T-helper 9 cell (primary cell): ENCODE data around the gene FOXC2.

Experiments used
- DNase-seq: peaks from one replicate; pipeline ENCODE4 v3.0.0-alpha.2; 2020

The FOXC2 gene

DNA sequence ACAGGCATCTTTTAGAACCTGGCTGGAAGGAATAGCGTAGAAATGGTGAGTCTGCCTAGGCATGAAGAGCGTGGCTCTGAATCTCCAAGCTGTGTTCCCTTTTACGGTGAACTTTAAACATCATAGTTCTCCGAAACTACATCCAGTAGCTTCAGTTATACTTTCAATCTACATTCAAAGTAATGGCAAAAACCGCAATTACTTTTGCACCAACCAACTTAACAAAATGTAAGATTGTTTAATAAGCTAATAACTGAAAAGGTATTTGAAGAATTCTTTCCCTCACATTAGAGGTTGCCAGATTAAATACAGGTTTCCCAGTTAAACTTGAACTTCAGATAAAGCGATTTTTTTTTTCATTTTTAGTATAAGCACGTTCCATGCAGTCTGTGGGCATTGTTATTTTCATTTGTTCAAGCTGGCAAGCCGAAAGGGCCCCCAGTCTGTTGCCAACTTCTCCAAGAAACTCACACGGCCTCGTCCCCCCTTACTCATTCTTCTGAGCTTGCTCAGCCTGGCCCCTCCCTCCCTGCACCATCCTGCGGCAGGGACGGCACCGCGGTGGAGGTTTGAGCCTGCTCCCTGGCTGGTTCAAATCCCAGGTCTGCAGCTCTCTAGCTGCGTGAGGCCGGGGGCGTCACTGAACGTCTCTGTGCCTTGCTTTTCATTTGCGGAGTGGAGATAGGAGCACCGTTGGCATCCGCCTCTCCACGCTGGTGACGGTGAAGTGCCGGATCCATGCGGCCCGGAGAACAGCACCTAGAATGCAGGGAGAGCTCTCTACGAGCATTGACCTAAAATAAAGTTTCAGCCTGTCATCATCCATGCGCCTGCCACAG, 8.1 kb upstream of the FOXC2 start:
- no peak for DNase-seq

DNA sequence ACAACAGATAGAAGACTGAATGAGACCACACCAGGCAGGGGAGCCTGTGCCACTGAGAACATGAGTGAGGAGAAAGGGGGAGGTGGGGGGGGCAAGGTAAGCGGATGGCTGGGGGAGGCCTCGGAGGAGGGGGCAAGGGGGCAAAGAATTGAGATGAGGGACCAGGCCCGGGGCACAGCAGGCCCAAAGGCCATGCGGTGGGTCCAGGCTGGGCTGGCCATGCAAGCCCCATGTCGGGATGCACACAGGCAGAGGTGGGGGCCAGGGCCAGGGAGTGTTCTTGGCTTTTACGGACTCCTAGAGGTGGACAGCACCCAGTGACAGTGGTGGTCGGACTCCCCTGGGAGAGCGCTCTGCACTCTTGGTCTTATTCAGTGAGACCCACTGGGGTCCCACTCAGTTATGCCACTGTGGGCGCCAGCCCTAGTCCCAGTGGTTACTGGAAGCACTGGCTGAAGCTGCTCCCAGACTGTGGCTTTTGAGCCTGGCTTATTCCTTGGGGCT, 6.8 kb upstream of the FOXC2 start:
- no peak for DNase-seq

DNA sequence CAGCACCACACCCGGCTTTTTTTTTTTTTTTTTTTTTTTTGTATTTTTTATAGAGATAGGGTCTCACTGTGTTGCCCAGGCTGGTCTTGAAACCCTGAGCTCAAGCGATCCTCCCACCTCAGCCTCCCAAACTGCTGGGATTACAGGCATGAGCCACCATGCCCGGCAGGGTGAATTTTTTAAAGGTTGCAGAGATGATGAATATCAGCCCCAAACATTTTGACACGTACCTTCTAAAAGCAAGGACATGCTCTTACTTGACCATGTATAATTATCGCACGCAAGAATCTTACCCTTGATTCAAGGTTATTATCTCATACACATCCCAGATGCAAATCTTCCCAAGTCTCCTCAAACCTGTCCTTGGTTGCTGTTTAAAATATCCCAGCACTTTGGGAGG, 4.3 kb upstream of the FOXC2 start:
- DNase-seq, result no peak

DNA sequence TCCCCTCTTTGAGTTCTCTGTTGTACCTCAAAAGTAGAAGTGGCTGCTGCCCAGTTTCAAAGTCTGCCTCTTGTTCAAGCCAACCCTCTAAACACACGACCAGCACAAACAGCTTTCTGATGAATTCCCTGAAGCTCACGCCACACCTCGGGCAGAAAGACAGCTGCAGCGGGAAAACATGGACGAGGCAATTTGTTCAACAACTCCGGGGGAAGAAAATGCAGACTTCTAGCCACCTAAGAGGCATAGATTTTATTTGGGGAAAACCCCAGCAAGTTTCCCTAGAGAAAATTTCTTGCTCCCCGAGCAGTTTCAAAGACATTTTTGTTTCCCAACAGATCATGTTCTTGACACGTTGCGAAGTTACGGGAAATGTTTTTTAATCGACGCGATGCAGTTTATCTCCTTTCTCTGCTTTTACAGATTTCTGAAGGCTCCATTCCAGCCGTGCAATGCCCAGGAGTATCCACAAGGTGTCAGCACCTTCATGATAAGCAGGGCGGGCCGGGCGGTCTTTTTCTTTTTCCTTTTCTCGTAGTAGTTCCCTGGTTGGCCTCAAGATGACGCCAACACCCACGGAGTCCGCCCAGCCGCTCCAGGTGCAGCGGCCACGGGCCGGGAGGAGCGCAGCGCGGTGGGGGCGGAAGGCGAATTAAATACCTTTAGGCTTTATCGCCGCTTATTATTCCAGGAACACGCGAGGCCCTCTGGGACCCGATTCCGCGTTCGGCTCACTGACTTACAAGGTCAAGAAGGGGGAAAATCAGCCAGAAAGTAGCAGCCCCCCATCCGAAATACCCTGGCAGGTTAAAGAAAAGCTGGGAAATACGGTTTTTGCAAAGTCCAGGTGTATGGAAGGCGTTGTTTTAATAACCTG, 2.9 kb upstream of the FOXC2 start:
- DNase-seq, result peak; percentile 78

DNA sequence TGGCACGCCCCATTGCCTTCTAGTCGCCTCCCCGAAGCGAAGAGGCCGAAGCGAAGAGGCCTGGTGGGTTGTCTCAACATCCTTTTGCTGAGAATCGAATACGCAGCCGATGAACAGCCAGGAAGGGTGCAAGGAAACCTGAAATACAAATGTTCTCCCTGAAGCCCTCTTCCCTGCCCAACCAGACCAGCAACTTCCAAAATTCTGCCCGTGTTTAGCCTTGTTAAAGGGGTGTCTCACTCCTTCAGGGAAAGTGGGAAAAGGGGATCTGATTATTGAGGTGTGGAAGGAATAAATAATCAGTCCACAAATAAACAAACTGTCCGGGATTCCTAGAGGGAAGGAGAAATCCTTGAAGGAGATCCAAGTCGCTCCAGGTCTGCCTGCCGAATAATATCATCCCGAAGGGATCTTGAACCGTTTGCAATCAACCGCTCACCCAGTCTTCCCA, 1.4 kb upstream of the FOXC2 start:
- no peak for DNase-seq

DNA sequence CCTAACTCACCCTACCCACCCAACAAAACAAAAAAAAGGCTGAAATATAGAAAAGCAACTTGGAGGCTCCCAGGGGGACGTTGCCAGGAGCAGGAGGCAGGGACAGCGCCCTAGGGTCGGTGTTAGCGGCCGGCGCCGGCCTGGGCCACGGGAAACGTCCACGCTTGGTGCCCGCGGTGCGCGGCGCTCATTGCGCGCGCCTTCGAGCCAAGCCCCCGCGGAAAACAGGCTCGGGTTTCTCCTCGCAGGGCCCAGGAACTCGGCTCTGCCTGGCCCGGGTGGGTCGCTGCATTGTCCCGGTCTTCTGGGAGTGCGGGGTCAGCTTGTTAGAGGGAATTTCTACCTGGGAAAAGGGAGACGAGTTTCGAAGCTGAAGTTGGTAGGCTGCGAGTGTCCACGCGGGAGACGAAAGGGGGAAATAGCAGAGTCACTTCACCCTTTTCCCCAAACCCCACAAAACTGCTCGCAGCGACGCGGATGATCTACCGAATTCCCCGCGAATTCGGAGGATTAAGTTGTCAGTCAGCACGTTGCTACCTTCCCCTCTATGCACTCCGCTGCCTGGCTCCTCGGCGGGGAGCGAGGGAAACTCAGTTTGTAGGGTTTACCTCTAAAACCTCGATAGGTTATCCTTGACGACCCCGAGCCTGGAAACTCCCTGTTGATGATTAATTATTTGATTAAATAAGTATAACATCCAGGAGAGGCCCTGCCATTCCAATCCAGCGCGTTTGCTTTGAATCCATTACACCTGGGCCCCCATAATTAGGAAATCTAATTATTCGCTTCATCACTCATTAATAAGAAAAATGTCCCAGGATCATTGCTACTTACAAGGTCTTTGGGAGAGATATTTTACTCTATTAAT, 751 bp upstream of the FOXC2 start:
- no peak for DNase-seq

DNA sequence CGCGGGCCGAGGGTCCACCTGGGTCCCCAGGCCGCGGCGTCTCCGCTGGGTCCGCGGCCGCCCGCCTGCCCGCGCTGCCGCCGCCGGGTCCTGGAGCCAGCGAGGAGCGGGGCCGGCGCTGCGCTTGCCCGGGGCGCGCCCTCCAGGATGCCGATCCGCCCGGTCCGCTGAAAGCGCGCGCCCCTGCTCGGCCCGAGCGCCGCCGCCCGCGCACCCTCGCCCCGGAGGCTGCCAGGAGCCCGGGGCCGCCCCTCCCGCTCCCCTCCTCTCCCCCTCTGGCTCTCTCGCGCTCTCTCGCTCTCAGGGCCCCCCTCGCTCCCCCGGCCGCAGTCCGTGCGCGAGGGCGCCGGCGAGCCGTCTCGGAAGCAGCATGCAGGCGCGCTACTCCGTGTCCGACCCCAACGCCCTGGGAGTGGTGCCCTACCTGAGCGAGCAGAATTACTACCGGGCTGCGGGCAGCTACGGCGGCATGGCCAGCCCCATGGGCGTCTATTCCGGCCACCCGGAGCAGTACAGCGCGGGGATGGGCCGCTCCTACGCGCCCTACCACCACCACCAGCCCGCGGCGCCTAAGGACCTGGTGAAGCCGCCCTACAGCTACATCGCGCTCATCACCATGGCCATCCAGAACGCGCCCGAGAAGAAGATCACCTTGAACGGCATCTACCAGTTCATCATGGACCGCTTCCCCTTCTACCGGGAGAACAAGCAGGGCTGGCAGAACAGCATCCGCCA, 504 bp downstream of the FOXC2 start:
- no peak for DNase-seq

DNA sequence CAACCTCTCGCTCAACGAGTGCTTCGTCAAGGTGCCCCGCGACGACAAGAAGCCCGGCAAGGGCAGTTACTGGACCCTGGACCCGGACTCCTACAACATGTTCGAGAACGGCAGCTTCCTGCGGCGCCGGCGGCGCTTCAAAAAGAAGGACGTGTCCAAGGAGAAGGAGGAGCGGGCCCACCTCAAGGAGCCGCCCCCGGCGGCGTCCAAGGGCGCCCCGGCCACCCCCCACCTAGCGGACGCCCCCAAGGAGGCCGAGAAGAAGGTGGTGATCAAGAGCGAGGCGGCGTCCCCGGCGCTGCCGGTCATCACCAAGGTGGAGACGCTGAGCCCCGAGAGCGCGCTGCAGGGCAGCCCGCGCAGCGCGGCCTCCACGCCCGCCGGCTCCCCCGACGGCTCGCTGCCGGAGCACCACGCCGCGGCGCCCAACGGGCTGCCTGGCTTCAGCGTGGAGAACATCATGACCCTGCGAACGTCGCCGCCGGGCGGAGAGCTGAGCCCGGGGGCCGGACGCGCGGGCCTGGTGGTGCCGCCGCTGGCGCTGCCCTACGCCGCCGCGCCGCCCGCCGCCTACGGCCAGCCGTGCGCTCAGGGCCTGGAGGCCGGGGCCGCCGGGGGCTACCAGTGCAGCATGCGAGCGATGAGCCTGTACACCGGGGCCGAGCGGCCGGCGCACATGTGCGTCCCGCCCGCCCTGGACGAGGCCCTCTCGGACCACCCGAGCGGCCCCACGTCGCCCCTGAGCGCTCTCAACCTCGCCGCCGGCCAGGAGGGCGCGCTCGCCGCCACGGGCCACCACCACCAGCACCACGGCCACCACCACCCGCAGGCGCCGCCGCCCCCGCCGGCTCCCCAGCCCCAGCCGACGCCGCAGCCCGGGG, 1.3 kb downstream of the FOXC2 start:
- DNase-seq, result no peak

DNA sequence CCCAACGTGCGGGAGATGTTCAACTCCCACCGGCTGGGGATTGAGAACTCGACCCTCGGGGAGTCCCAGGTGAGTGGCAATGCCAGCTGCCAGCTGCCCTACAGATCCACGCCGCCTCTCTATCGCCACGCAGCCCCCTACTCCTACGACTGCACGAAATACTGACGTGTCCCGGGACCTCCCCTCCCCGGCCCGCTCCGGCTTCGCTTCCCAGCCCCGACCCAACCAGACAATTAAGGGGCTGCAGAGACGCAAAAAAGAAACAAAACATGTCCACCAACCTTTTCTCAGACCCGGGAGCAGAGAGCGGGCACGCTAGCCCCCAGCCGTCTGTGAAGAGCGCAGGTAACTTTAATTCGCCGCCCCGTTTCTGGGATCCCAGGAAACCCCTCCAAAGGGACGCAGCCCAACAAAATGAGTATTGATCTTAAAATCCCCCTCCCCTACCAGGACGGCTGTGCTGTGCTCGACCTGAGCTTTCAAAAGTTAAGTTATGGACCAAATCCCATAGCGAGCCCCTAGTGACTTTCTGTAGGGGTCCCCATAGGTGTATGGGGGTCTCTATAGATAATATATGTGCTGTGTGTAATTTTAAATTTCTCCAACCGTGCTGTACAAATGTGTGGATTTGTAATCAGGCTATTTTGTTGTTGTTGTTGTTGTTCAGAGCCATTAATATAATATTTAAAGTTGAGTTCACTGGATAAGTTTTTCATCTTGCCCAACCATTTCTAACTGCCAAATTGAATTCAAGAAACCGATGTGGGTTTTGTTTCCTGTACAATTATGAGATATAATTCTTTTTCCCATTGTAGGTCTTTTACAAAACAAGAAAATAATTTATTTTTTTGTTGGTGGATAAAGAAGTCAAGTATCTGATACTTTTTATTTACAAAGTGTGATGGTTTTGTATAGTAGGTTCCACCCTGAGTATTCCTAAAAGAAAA, 2.3 kb downstream of the FOXC2 start:
- no peak for DNase-seq

DNA sequence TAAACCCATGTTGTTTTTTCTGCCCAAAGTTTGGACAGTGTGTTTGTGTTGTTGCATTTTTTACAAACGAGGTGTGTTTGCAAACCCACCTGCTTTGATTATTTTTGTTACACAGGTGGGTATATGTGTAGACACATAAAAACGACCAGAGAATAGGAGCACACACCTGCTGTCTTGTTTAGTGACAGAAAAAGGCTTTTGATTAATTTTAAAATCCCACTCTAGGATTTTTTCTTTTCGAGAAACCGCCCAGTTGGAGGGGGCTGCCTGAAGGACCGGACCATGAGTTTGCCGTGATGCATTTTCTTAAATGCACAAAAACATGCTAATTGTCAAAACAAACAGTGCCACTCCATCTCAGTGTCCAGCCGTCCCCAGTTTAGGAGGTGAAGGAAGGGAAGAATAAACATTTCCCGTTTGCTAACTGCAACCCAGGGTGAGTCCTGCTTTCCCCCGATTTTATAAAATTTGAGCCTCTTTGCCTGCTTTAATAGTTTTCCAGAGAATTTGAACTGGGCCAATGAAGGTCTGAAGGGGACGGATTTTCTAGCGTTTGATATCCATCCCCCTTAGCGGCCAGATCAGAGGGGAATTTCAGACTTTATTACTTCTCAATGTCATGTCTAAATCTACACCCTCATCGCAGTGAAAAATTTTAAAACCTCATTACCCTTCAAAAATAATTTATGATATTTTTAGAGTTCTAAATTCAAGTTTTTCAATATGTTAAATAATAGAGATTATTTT, 3.2 kb downstream of the FOXC2 start:
- DNase-seq, result no peak

DNA sequence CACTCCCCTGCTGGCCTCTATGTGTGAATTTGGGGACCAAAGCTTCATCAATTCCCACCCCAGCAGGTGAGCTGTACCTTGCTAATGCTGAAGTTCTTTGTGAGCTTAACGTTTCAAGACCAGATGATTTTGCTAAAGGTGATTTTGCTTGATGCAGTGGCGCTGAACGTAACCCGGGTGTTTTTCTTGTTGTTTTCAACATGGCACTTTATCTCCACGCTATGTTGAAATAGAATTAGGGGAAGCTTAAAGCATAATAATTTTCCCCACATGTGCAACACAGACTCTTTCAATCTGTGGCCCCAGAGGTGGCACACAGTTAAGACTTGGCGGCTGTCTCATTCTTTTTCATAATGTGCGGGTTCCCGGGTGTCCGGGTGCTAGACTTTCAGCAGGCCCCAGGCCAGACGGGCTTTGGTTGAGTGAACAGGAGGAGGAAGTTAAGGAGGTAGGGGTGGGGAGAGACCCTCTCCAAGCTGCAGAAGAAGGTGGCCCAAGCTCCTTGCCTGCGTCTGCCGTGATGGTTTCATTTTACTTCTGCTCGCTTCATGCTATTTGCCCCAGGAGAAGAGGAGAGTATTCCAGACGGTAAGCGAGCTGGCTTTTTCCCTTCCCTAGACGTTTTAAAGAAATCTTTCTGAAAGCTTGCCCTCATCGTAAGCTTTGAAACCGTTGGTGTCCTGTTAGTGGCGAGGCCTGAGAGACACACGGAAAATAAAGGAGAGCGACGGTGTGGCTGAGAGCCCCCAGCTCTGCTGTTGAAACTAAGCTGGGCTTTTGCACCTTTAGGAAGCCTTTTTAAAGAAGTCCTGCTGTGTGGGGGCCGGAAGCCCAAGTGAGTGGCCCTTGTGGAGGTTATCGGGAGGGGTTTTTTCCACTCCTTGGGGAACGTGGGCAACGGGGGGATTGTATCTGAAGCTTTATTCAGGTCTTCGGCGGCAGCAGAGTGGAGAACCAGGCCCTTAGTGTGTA, 4.2 kb downstream of the FOXC2 start:
- no peak for DNase-seq

DNA sequence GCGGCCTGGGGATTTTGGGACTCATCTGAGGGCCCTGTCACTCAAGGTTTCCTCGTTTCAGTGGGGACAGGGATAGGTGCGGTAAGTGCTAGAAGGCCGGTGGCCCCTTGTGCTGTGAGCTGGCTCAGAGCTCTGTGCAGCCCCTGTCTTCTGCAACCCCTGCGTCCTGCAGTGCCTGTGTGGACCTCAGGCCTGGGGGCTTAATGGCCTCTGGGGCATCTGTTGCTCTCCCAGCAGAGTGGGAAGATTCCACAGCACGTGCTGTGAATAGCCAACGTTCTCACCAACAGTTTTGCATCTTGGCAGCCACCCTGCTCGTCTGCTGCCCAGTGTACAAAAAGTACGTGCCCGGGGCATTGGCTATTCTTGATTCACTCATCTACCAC, 4.9 kb downstream of the FOXC2 start:
- DNase-seq, result no peak

DNA sequence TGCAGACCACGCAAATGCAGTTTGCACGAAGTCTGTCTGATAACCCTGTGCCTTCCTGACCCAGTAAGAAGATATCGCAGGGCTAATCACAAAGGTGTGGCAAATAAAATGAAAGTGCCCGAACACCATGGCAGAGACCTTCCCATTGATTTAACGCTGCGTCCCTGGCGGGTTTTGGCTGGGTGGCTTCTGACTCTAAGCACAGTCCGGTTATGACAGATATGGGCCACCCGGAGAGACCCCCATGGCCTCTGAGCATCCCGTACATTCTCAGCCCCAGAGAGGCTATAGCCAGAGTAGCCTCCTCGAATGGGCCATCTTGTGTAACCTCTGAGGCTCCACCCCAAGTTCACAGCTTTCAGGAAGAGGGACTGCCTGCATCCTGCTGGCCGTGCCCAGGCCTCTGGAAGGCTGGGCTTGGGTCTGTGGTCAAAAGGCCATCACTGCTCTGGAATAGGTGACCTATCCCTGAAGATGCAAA, 5.5 kb downstream of the FOXC2 start:
- no peak for DNase-seq

DNA sequence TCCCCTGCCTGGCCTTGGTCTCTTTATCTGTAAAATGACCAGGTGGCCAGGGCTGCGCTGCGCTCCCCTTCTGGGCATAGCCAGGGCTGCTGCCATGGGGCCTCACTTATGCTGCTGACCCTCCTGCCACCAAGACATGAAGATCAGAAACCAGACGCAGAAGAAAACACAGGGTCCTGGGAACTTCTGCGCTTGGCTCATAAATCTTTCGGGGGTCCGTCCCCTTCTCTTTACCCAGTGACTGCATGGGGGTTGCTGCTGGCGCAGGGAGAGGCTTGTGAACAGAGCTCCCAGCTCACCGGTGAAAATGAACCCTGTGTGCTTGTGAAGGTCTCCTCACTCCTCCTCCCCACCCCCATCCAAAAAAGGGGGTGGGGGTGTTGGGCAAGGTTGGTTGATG, 6.0 kb downstream of the FOXC2 start:
- DNase-seq, result no peak

DNA sequence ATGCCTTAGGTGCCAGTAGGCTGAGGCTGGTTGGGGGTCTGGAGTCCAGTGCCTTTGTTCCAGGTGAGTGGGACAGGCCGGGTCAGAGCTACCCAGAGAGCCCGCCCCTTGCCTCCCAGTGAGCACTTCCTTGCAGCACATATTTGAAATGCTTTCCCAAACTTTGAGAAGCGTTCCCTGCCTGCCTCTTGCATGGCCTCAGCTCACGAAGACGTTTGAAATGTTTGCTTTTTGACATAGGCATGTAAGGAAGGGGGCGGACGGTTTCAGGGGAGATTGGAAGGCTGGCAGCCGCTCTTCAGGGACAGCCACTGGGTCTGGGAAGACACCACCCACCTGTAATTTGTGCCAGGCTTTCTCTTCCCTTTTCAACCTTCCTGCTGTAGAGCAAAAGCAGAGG, 6.6 kb downstream of the FOXC2 start:
- no peak for DNase-seq

DNA sequence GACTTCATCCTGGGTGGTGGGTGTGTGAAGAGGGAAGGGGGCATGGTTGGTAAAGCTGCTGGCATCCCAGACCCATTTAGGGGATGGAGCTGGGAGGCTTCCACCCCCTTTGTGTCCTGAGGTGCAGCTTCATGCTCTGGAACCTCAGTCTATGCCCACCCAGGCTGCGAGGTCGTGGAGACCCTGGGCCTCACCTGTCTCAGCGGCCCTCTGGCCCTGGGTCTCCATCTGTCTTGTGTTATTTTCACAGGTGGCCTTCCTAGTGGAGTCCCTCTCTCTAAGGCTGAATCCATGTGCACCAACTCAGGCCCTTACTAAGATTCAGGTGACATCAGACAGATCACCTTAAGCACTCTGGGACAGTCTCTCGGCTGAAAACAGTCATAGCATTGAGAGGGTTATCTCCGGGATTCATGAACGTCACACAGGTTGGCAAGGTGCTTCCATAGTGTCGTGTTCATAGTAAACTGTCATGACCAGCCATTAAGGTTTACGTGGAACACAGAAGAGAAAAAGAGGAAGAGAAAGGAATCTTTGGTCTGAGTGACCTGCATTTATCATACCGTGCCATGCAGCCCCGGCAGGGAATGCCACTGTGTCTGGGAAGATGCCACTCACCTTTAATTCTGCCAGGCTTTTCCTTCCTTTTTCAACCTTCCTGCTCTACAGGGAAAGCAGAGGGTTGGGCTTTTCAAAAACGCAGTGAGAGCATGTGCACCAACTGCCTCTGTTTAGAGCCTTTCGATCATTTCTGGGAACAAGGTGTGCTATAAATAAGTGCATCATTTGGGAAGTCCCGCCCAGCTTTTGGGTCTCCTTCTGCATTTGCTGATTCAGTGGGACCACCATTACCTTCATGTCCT, 7.2 kb downstream of the FOXC2 start:
- no peak for DNase-seq

DNA sequence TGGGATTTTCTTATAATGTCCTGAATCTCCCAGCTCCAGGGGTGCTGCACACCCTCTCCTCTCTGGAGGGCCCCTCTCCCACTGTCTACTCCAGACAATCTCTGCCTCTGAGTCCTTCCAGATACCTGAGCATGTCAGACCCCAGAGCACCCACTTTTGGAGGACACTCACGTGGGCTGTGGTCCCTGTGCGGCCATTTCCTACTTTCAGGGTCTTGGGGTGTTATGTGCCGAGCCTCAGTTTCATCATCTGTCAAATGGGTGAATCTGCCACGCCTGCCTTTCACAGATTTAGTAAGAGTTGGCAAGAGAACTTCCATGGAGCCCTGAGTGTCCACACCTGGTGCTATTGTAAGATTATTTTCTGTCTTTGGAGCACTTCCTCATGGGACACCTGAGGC, 8.0 kb downstream of the FOXC2 start:
- DNase-seq, result no peak
